IMR-90 (cell line): ENCODE data around the gene ATP2C2. TPM values are rescaled to one million over a fixed set of nuclear protein-coding genes. Genes with fewer than 3 reads are reported as not detected.

Experiments used
- ATAC-seq: fragments of 200-7000 bp; cut with Tn5 transposase; 2 replicates; pipeline ENCODE4 v1.9.1; 2020; ENCODE audit warnings: low read depth, mild to moderate bottlenecking, moderate library complexity
- BruUV-seq: library from RNA; stranded (reverse); fragments of 400-500 nt; replicated peaks from 2 replicates; lab custom pipeline; 2021; lab: Mats Ljungman, UMichigan
- CTCF ChIA-PET: fragments of 300-600 bp; formaldehyde crosslinking; extraction: SDS; loops from one replicate; lab custom pipeline; 2021; ENCODE audit warnings: antibody characterized with exemption; lab: Yijun Ruan, JAX
- POLR2A ChIA-PET: fragments of 300-600 bp; sonication (Branson Sonifier 250); formaldehyde crosslinking; loops from one replicate; lab custom pipeline; 2022; ENCODE audit warnings: antibody characterized with exemption; ENCODE audit not compliant: unreplicated experiment; lab: Charles Lee
- DNase-seq: peaks from one replicate; pipeline ENCODE4 v3.0.0; 2013
- H2AFZ ChIP-seq: replicated peaks from 2 replicates; pipeline ENCODE3; 2013; ENCODE audit warnings: low read length, mild to moderate bottlenecking; ENCODE audit not compliant: poor library complexity
- H2AK5ac ChIP-seq: 2 replicates; pipeline ENCODE4 v1.6.1; 2013; ENCODE audit warnings: low read depth, low read length, inconsistent platforms
- H2AK9ac ChIP-seq: replicated peaks from 2 replicates; pipeline ENCODE3; 2013; ENCODE audit warnings: mild to moderate bottlenecking, low read depth, low read length, moderate library complexity; ENCODE audit not compliant: poor library complexity
- H2BK120ac ChIP-seq: 2 replicates; pipeline ENCODE4 v1.6.1; 2013; ENCODE audit warnings: low read depth, low read length, inconsistent platforms
- H2BK15ac ChIP-seq: 3 replicates; pipeline ENCODE4 v1.6.1; 2013; ENCODE audit warnings: low read depth, low read length, inconsistent platforms
- H2BK20ac ChIP-seq: 2 replicates; pipeline ENCODE4 v1.6.1; 2013; ENCODE audit warnings: low read depth, mild to moderate bottlenecking, inconsistent platforms, low read length, moderate library complexity
- H2BK5ac ChIP-seq: 2 replicates; pipeline ENCODE4 v1.6.1; 2013; ENCODE audit warnings: mild to moderate bottlenecking, low read depth, low read length, inconsistent platforms; ENCODE audit not compliant: poor library complexity, severe bottlenecking
- H3K14ac ChIP-seq: replicated peaks from 2 replicates; pipeline ENCODE4 v1.6.1; 2013; ENCODE audit warnings: low read depth, low read length, inconsistent platforms
- H3K18ac ChIP-seq: 2 replicates; pipeline ENCODE4 v1.6.1; 2013; ENCODE audit warnings: low read depth, low read length, control low read depth
- H3K23ac ChIP-seq: 2 replicates; pipeline ENCODE4 v1.6.1; 2013; ENCODE audit warnings: low read depth, low read length, inconsistent platforms
- H3K27ac ChIP-seq: 2 replicates; pipeline ENCODE4 v1.5.1; 2013; ENCODE audit warnings: mild to moderate bottlenecking, control low read depth, low read length; ENCODE audit not compliant: insufficient read depth
- H3K27me3 ChIP-seq: 2 replicates; pipeline ENCODE4 v1.6.1; 2013; ENCODE audit warnings: low read length; ENCODE audit not compliant: control insufficient read depth, insufficient read depth
- H3K36me3 ChIP-seq: 2 replicates; pipeline ENCODE4 v1.6.1; 2013; ENCODE audit warnings: low read length, mixed read lengths; ENCODE audit not compliant: control insufficient read depth, insufficient read depth
- H3K4ac ChIP-seq: 2 replicates; pipeline ENCODE4 v1.6.1; 2013; ENCODE audit warnings: low read depth, low read length, inconsistent platforms
- H3K4me1 ChIP-seq: 2 replicates; pipeline ENCODE4 v1.6.1; 2013; ENCODE audit warnings: low read length, mixed read lengths; ENCODE audit not compliant: control insufficient read depth, insufficient read depth
- H3K4me2 ChIP-seq: 2 replicates; pipeline ENCODE4 v1.6.1; 2013; ENCODE audit warnings: low read depth, mild to moderate bottlenecking, control low read depth, low read length, moderate library complexity
- H3K4me3 ChIP-seq: 2 replicates; pipeline ENCODE4 v1.5.1; 2013; ENCODE audit warnings: low read depth, mild to moderate bottlenecking, control low read depth, low read length, moderate library complexity; ENCODE audit not compliant: insufficient read depth
- H3K56ac ChIP-seq: 2 replicates; pipeline ENCODE4 v1.6.1; 2013; ENCODE audit warnings: low read length, inconsistent platforms; ENCODE audit not compliant: insufficient read depth; ENCODE audit errors: extremely low read depth
- H3K79me1 ChIP-seq, 2 experiments: 2 replicates each; pipeline ENCODE4 v1.6.1; 2013; ENCODE audit warnings: low read length in 2 of 2, inconsistent platforms in 1 of 2, low read depth in 1 of 2
- H3K9ac ChIP-seq: 2 replicates; pipeline ENCODE4 v1.6.1; 2013; ENCODE audit warnings: low read depth, low read length, control low read depth
- H3K9me1 ChIP-seq: 2 replicates; pipeline ENCODE4 v1.6.1; 2013; ENCODE audit warnings: low read length, inconsistent platforms; ENCODE audit not compliant: insufficient read depth
- H3K9me3 ChIP-seq: 2 replicates; pipeline ENCODE4 v1.6.1; 2013; ENCODE audit warnings: low read length; ENCODE audit not compliant: control insufficient read depth, insufficient read depth
- H4K20me1 ChIP-seq: 2 replicates; pipeline ENCODE4 v1.6.1; 2013; ENCODE audit warnings: low read length, inconsistent platforms; ENCODE audit not compliant: insufficient read depth
- H4K5ac ChIP-seq: 2 replicates; pipeline ENCODE4 v1.6.1; 2013; ENCODE audit warnings: mild to moderate bottlenecking, low read depth, low read length, control low read depth
- H4K8ac ChIP-seq, 2 experiments: 2 replicates each; pipeline ENCODE4 v1.6.1; 2013; ENCODE audit warnings: low read depth in 2 of 2, low read length in 2 of 2, control low read depth in 1 of 2, inconsistent platforms in 1 of 2
- H4K91ac ChIP-seq: 2 replicates; pipeline ENCODE4 v1.6.1; 2013; ENCODE audit warnings: low read depth, low read length, inconsistent platforms; ENCODE audit not compliant: insufficient read depth
- FOS ChIP-seq: fragments of 150-350 bp; IDR thresholded peaks from 2 replicates; pipeline ENCODE4 v1.6.1; 2016; ENCODE audit warnings: low read depth, low read length
- MAFK ChIP-seq: IDR thresholded peaks from 2 replicates; pipeline ENCODE4 v1.6.1; 2012; ENCODE audit warnings: low read depth, low read length, improper control_type of control experiment
- MXI1 ChIP-seq: IDR thresholded peaks from 2 replicates; pipeline ENCODE4 v1.6.1; 2012; ENCODE audit warnings: low read depth, mild to moderate bottlenecking, low read length, moderate library complexity, borderline replicate concordance
- WGBS, 2 experiments: methylation state at CpG; one replicate each; pipeline versions ENCODE4 v1.1.5 to v1.1.7; 2013; ENCODE audit warnings: missing lambda C conversion rate in 2 of 2; ENCODE audit not compliant: insufficient read length in 1 of 2; ENCODE audit errors: extremely low coverage in 2 of 2; 5-methylcytosine and 5-hydroxymethylcytosine counted together
- dilution Hi-C: fragments of 300-500 bp; cut with HindIII; formaldehyde crosslinking; loops from one replicate; pipeline ENCODE4 v1.14.3; 2018; ENCODE audit warnings: low sequenced_read_pairs; ENCODE audit not compliant: unreplicated experiment
- in situ Hi-C: fragments of 300-500 bp; cut with MboI; formaldehyde crosslinking; loops from 3 replicates; pipeline ENCODE4 v1.14.3; 2019; ENCODE audit warnings: low sequenced_read_pairs, inconsistent platforms, mixed read lengths
- intact Hi-C: fragments of 100-400 bp; cut with micrococcal nuclease; formaldehyde crosslinking; loops from 2 replicates; pipeline ENCODE4 v1.10.0; 2022
- polyA plus RNA-seq, 3 experiments: library from polyadenylated mRNA; depleted of rRNA; stranded (reverse); fragments of >200 nt; gene quantifications; 2 replicates each; pipeline ENCODE4 v1.2.3, GENCODE V29; 2012; ENCODE audit warnings: low replicate concordance in 1 of 3
- total RNA-seq: library from RNA; depleted of rRNA; stranded (reverse); fragments of >200 nt; gene quantifications from 2 replicates; pipeline ENCODE4 v1.2.3, GENCODE V29; 2012
- TF ChIP-seq, protein P1 (sequence below): fragments of 150-350 bp; IDR thresholded peaks from 2 replicates; pipeline ENCODE4 v1.6.1; 2016; ENCODE audit warnings: low read depth, mild to moderate bottlenecking, low read length, moderate library complexity, borderline replicate concordance

Gene ATP2C2
- total and polyA plus RNA-seq, 2 of the 4 experiments (the other 2 are of a cell fraction), result not detected

DNA sequence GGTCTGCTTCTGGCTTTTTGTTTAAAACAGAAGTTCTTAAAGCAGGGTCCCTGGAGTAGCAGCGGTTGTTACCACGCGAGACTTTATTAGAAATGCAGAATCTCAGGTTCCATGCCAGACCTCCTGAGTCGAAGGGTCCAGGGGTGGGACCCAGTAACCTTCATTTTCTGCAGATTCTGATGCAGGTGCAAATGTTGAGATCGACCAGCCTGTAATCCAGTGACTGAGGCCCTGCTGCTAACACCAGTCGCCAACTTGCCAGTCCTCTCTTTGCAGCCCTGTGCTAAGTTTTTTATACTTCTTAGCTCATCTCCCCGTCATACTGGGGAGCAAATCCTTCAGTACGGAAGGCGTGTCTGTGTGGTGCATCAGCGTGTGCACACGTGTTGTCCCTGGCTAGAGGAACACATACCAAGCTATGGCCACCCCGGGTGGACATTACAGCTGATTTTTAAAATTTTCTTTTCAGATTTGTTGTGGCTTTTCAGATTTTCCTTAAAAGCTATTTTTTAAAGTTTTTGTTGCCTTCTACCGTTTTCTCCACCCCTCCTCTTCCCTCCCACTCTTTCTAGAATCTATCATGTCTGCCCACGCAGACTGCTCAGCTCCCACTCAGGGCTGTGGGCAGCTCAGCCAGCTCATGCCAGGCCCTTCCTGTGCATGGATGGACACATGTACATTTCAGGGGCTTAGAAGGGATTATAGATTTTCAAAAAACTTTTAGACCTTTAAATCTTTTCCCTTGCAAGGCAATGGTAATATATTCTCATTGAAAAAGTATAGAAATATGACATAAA, 78.5 kb downstream of the ATP2C2 start:
- Histone ChIP-seq H3K9me1 (peaks cover 10% of the 10 kb centered on the region), H4K5ac (no peak overlapping the region), H3K9me3 (no peaks in the 10 kb centered on the region), H3K9ac (no peak overlapping the region), H2AFZ (no peak overlapping the region), H3K4ac (no peak overlapping the region), H3K14ac (no peak overlapping the region), H3K79me1 (no peaks in the 10 kb centered on the region), H3K23ac (no peak overlapping the region), H3K4me2 (no peak overlapping the region), H2AK9ac (no peak overlapping the region), H3K27me3 (peaks cover 15% of the 10 kb centered on the region), H3K36me3 (no peaks in the 10 kb centered on the region), H4K91ac (no peak overlapping the region), H3K27ac (no peak overlapping the region), H2BK20ac (no peak overlapping the region), H3K18ac (no peak overlapping the region), H4K8ac (no peak overlapping the region), H3K4me1 (no peaks in the 10 kb centered on the region), H4K20me1 (peaks cover 2% of the 10 kb centered on the region), H2BK5ac (no peak overlapping the region), H3K4me3 (no peak overlapping the region), H3K56ac (no peak overlapping the region), H2BK15ac (no peak overlapping the region), H2BK120ac (no peak overlapping the region), H2AK5ac (no peak overlapping the region)
- WGBS, 2 experiments, result 86% methylated on average over 8 of the region's 14 CpGs; no CpG with 5 or more reads in 1 of the 2 experiments
- DNase-seq, result no peak
- BruUV-seq, result no TSS peak
- in situ Hi-C loops, result no loop called here
- intact Hi-C loops, result no loop called here
- dilution Hi-C loops, result no loop called here
- ChIA-PET POLR2A (no interaction called here), CTCF (interaction anchor here (0.9 to 1.3 kb wide), 2 partner anchors 14 to 22 kb away, joined by 3 to 5 read pairs; no protein-coding TSS in a partner anchor)
- TF ChIP-seq, protein P1, sequence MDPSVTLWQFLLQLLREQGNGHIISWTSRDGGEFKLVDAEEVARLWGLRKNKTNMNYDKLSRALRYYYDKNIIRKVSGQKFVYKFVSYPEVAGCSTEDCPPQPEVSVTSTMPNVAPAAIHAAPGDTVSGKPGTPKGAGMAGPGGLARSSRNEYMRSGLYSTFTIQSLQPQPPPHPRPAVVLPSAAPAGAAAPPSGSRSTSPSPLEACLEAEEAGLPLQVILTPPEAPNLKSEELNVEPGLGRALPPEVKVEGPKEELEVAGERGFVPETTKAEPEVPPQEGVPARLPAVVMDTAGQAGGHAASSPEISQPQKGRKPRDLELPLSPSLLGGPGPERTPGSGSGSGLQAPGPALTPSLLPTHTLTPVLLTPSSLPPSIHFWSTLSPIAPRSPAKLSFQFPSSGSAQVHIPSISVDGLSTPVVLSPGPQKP, result no peak
- no peak for TF ChIP-seq MXI1
- no peak for TF ChIP-seq MAFK
- TF ChIP-seq FOS, result no peak
- no peak for ATAC-seq
